DND-41 (cell line): ENCODE measurements around the gene TGFB1I1.

ENCODE experiments used
- EZH2 ChIP-seq: IDR thresholded peaks from 3 replicates; pipeline ENCODE4 v1.6.1; 2012; ENCODE audit warnings: borderline replicate concordance, low read depth, mild to moderate bottlenecking, moderate library complexity, low read length, inconsistent platforms; ENCODE audit not compliant: severe bottlenecking
- TF ChIP-seq, protein P1 (sequence below): IDR thresholded peaks from 2 replicates; pipeline ENCODE4 v1.5.1; 2012; ENCODE audit warnings: borderline replicate concordance, low read length, moderate library complexity, mild to moderate bottlenecking; ENCODE audit not compliant: poor library complexity, severe bottlenecking; ENCODE audit errors: extremely low read depth

DNA sequence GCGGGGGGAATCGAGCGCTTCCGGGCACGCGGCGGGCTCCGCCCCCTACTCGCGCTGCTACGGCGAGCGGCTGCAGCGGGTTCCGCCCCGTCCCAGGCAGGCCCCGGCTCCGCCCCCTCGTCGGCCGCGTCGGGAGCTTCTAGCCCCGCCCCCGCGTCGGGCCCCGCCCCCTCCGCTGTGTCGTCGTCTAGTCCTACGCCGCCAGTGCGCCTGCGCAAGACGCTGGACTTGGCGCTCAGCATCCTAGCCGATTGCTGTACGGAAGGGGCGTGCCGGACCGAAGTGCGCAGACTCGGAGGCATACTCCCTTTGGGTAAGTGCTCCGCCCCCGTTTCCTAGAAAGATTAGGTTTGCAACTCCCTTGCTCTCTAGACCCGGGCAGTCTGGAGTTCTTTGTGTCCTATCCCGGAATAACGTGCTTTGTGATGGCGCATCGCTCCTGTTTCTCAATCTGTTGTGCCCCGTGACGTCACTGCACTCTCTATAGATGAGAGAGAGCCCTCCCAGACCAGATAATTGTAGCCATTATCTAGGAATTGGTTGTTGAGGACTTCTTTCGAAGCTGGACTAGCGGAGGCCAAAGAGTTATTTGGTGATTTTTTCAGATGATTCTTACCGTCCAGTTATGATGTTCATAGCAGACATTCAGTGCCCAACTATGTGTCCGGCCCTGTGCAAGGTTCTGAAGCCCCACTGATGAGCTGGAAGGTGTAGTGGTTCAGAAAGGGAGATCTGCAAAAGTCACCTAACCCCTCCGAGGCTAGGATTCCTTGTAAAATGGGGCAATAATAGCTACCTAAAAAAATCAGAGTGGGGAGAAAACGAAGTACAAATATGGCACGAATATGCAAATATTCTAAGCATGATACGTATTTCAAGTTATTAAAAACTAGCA is 12.0 kb upstream of the TGFB1I1 start:
- TF ChIP-seq, protein P1, sequence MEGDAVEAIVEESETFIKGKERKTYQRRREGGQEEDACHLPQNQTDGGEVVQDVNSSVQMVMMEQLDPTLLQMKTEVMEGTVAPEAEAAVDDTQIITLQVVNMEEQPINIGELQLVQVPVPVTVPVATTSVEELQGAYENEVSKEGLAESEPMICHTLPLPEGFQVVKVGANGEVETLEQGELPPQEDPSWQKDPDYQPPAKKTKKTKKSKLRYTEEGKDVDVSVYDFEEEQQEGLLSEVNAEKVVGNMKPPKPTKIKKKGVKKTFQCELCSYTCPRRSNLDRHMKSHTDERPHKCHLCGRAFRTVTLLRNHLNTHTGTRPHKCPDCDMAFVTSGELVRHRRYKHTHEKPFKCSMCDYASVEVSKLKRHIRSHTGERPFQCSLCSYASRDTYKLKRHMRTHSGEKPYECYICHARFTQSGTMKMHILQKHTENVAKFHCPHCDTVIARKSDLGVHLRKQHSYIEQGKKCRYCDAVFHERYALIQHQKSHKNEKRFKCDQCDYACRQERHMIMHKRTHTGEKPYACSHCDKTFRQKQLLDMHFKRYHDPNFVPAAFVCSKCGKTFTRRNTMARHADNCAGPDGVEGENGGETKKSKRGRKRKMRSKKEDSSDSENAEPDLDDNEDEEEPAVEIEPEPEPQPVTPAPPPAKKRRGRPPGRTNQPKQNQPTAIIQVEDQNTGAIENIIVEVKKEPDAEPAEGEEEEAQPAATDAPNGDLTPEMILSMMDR = no peak
- no peak for TF ChIP-seq EZH2
